Left cardiac atrium (tissue), 4 donors: ENCODE data around the gene TFAP2E. TPM values are rescaled to one million over a fixed set of nuclear protein-coding genes. Genes with fewer than 3 reads are reported as not detected.
A peak's percentile ranks its signal among the peaks of the same experiment; 100 is the strongest.

Experiments used
- ATAC-seq, 2 donors: fragments of 200-7000 bp; cut with Tn5 transposase; one replicate each; pipeline ENCODE4 v1.9.1; 2020; ENCODE audit warnings: mild to moderate bottlenecking in 2 of 2, moderate library complexity in 2 of 2
- DNase-seq: peaks from one replicate; pipeline ENCODE4 v3.0.0-alpha.2; 2020
- intact Hi-C, 2 donors: fragments of 100-400 bp; cut with DNase I; formaldehyde crosslinking; loops; one replicate each; pipeline versions ENCODE4 v1.14.1 to v1.15.1; 2022 to 2023
- total RNA-seq, 2 donors: library from RNA; stranded (reverse); fragmentation: NEBNext Ultra II Directional; extraction: Animal tissue kit (Norgen Biotek cat#: 25700); gene quantifications; one replicate each; pipeline ENCODE4 v1.2.1, GENCODE V29; 2021
- donor health status: DM: no; HTN: yes; CAD: no.
- donor health status: DM: no; HTN: yes; CAD: no; lungs with severe emphysema.
- donor health status: DM: yes; HTN: yes; CAD: no.
- donor health status: Dilated cardiomyopathy.

The TFAP2E gene
- total RNA-seq, 2 donors from 2014 or later: 0.32 to 0.47 TPM

- no peak for ATAC-seq
- intact Hi-C loops: no loop called here
- no peak for DNase-seq
Observed at GRCh38 chr1:35555601-35556477, 17.3 kb upstream of the TFAP2E start.

- intact Hi-C loops: no loop called here
- DNase-seq: no peak
- no peak for ATAC-seq
Observed at GRCh38 chr1:35556484-35557117, 16.5 kb upstream of the TFAP2E start.

DNA sequence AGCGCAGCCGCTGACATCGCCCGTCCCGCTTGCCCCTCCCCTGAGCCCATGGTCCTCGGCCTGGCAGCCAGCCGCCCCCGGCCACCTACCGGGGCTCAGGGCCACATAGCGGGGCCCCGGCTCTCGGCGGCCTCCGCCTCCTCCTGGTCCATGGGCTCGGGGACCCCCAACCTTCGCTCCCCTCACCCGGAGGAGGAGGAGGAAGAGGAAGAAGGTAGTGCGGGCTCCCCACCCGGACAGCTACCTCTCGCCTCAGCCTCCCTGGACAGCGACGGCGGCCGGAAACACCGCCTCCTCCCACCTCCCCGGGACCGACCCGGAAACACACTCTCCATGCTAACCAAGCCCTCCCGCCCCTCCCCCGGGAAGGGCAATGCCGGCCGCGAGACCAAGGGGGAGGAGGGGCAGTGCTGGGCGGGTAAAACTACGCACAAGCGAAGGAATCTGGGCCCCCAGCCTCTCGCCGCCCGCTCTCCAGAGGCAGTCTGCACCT, 15.9 kb upstream of the TFAP2E start, which contains the start of gene KIAA0319L:
Gene KIAA0319L (minus strand): TSS at position 286 of the 493 bp plus-strand sequence. CDS start 2,912 bp downstream, outside the sequence.
- intact Hi-C loops: no loop called here
- ATAC-seq: peak; percentile 88 to 92
- DNase-seq: peak; percentile 91

GRCh38 chr1:35557611-35558373, 15.3 kb upstream of the TFAP2E start, which contains the start of gene NCDN:
NCDN (plus strand) TSS chr1:35557799; CDS start chr1:35558191, 392 bp downstream.
- intact Hi-C loops: no loop called here
- DNase-seq (peak; percentile 98), ATAC-seq (peak; percentile 96 to 97)

DNA sequence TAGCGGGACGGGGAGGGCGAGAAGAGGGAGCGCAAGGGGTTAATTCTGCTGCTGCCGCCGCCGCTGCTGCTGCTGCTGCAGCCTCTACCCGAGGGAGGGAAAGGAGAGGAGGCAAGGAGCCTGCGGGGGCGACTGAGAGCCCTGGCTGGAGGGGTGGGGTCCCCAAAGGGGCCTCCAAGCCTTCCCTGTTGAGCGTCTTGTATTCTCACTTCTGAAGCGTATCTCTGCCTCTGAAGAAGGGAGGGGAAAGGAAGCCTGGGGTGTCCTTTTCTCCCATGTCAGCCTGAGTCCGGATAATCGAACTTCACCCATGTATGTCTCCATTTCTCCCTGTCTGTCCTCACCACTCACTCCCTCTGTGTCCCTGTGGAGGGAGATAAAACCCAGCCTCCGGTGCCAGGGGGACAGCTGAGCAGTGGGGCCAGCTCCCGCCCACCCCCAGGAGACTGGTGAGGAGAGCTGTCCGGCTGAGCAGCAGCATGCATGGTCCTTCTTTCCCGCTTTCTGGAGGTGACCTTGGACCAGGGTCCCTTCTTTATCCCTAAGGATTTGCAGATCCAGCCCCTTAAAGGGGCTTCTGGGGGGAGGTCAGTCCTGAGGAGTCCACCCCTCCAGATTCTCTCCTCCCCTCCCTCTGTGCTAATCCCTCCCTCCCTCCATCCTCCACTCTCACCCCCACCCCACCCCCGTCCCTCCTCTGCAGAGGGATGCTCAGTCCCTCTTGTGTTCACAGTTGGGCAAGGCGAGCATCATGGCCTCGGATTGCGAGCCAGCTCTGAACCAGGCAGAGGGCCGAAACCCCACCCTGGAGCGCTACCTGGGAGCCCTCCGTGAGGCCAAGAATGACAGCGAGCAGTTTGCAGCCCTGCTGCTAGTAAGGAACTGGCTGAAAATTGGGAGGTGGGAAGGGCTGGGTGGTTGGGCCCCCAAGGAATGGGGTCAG, 14.5 kb upstream of the TFAP2E start:
- peak in 1 of 2 donors; percentile 4 for ATAC-seq
- no peak for DNase-seq

GRCh38 chr1:35559317-35559944, 13.7 kb upstream of the TFAP2E start:
- intact Hi-C loops: no loop called here
- DNase-seq (no peak), ATAC-seq (no peak)

More for the DNA sequence above, 14.5 kb upstream of the TFAP2E start:
- intact Hi-C loops: no loop called here

GRCh38 chr1:35560256-35561225, 12.6 kb upstream of the TFAP2E start:
- intact Hi-C loops: loop anchor here (5.0 kb wide), 1 partner anchor 108 kb away; no protein-coding TSS in a partner anchor

GRCh38 chr1:35561297-35561971, 11.7 kb upstream of the TFAP2E start:
- intact Hi-C loops: loop anchor here (5.0 kb wide), 1 partner anchor 109 kb away; no protein-coding TSS in a partner anchor
- DNase-seq (no peak), ATAC-seq (no peak)

More at GRCh38 chr1:35560256-35561225, 12.6 kb upstream of the TFAP2E start:
- ATAC-seq (peak; percentile 3 to 24), DNase-seq (peak; percentile 71)

DNA sequence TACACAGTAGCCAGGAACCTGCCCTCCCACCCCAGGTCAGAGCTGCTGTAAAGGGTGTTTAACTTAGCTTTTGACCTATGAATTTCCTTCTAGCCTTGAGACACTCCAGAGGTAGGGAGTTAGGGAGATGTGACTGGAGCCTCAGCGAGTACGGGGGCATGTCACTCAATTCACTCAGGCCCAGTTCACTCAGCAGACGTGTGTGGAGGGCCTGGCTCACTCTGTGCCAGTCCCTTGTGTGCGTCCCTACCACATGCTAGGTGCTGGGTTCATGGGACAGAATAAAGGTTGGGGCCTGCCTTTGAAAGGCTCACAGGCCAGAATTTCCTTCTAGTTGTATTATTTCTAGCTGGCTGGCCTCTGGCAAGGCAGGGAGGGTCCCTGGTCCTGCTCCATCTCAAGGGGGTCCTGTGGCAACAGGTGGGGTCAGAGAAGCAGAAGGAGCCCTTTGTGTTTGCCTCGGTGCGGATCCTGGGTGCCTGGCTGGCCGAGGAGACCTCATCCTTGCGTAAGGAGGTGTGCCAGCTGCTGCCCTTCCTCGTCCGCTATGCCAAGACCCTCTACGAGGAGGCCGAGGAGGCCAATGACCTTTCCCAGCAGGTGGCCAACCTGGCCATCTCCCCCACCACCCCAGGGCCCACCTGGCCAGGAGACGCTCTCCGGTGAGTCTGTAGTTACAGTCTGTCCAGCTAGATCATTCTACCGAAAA, 11.0 kb upstream of the TFAP2E start:
- DNase-seq (no peak), ATAC-seq (no peak)
- intact Hi-C loops: loop anchor here (5.0 kb wide), 1 partner anchor 110 kb away; no protein-coding TSS in a partner anchor

GRCh38 chr1:35563166-35563565, 9.9 kb upstream of the TFAP2E start:
- intact Hi-C loops: loop anchor here (5.0 kb wide), 1 partner anchor 111 kb away; no protein-coding TSS in a partner anchor
- no peak for DNase-seq
- ATAC-seq: no peak

DNA sequence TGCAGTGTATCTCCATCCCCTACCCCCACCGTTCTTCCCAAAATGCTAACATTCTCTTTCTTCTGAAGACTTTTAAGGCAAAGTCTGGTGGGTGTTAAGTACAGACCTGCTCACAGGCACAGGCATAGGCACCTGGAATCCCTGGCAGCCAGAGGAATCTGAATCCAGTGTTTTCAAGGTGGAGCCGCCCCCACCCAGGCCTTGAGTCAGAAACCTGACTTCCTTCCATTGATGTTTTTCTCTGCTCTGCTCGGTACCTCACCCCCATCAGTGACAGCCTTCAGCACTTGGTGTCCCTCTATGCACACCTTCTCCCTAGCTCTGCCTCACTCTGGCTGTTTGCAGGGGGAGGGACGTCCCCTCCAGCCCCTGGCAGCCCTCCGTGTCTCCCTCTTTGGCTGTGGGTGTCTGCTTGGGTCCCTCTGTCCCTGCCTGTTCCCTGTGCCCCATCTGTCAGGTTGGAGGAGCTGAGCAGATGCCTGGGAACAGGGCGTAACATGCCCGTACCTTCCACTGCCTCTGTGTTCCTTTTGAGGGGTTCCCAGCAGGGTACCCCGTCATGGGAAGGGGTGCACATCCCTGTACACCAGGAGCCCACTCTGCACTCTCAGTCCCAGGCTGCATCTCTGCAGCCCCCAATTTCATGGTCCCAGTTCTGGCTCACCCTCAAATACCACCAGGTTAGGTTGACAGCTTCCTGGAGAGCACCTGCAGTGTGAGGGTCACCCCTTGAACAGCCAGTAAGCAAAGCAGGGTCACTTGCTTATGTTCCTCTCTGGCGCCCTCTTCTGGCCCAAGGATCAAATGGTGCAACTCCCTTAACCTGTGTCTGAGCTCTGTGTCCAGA, 8.9 kb upstream of the TFAP2E start:
- peak; percentile 86 for DNase-seq
- peak; percentile 37 to 53 for ATAC-seq
- intact Hi-C loops: loop anchor here (5.0 kb wide), 1 partner anchor 112 kb away; no protein-coding TSS in a partner anchor

GRCh38 chr1:35564884-35565741, 8.0 kb upstream of the TFAP2E start:
- ATAC-seq (no peak), DNase-seq (no peak)
- intact Hi-C loops: loop anchor here (5.0 kb wide), 2 partner anchors 113 to 162 kb away; no protein-coding TSS in a partner anchor

DNA sequence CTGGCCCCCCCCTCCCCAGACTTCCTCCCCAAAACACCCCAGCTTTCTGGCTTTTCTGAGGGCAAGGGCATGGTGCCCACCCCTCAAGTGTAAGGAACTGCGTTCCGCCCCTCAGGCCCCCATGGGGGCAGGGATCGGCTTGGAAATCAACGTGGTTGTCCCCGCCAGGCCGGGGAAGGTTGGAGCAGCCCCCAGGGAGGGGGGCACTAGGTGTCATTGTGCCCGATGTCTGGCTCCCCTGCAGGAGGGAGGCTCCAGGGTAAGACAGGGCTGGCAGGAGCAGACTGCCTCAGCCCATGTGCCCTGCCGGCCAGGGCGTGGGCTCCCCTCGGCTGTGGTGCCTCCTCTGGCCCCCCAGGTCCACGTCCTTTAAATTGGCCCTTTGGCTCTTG, 7.4 kb upstream of the TFAP2E start:
- DNase-seq (no peak), ATAC-seq (no peak)
- intact Hi-C loops: loop anchor here in 1 of 2 donors (5.0 kb wide), 1 partner anchor 162 kb away; no protein-coding TSS in a partner anchor
